GM21717 (cell line): ENCODE data around the gene UBR3.
"Not testable (repeated sequence)": the region's sequence is repeated elsewhere in the genome, so short reads cannot be mapped to it uniquely, and the experiment has no call there.

ENCODE experiments used
- ATAC-seq: cut with Tn5 transposase; IDR thresholded peaks from one replicate; pipeline ENCODE4 v1.9.1; 2021; ENCODE audit warnings: mild to moderate bottlenecking, moderate library complexity; ENCODE audit not compliant: unreplicated experiment

The UBR3 gene

DNA sequence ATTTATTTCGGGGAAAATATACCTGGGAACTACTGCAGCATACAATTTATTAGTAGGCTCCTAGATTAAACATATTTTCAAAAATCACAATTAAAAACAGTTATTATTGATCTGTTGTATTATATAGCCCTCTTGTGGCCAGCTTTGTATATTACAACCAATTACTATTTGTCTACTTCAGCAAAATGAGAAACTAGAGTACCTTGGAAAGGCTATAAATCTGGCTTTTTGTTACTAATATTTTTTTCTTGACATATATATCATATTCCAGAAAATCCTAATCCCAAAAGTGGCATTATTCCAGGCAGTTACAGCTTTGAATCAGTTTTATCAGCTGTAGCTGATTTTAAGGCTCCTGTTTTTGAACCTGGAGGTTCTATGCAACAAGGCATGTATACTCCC is 101.2 kb downstream of the UBR3 start:
- ATAC-seq: no peak

DNA sequence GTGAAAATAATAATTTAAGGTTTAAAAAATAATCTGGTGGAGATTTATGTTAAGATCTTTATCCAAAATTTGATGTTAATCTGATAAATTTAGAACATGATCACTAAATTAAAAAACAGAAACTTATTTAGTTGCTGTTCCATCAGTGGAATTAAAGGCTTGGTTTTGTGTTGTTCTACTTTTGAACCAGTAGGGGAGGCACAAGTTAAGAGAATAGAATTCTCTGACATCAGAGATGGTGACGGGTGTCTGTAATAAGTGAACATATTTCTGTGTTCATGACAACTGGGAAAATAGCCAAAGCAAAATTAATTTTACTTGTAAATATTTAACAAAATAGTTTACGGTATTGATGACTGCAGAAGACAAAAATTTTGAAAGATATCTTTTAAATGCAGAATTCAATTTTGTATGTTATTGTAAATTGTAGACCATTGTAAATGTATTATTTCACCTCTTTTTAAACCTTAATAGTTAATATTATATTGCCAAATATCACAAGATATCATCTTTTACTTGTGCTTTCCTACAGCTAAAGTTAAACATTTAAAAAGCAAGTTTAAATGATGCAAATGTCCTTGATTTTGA is 106.0 kb downstream of the UBR3 start:
- no peak for ATAC-seq

DNA sequence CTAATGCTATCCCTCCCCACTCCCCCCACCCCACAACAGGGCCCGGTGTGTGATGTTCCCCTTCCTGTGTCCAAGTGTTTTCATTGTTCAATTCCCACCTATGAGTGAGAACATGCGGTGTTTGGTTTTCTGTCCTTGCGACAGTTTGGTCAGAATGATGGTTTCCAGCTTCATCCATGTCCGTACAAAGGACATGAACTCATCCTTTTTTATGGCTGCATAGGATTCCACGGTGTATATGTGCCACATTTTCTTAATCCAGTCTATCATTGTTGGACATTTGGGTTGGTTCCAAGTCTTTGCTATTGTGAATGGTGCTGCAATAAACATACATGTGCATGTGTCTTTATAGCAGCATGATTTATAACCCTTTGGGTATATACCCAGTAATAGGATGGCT is 109.4 kb downstream of the UBR3 start:
- ATAC-seq: not testable (repeated sequence)

DNA sequence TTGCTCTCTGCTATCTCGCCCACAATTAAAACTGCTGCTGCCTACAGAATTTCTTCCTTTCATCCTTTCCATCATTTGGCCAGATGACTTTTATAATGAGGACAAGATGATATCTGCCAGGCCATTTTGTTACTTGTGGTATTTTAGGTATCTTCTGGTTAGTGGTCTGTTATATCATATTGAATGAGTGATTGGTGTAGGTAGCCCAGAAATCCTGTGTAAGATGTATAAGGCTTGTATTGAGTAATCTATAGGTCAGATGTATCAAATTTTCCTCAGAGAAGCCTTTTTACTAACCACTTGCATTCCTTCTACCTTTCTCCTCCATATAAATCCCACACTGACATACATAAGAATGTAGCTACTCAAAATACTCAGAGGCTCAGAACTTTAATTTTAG is 118.3 kb downstream of the UBR3 start:
- no peak for ATAC-seq

DNA sequence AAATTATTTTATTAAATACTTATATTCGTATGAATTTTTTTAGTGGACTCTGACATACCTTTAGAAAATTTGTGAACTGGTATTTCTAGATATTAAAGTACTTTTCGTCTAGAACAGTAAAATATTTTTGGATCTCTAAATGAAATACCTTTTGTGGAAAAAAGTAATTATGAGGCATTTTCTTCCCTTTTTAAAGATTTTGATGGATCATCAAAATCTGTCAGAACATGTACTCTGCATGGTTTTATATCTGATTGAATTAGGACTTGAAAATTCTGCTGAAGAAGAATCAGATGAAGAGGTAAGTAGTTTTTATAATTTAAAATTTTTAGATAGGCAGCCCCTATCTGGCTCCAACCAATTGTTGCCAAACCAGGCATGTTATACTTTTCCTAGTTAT is 118.8 kb downstream of the UBR3 start:
- no peak for ATAC-seq

DNA sequence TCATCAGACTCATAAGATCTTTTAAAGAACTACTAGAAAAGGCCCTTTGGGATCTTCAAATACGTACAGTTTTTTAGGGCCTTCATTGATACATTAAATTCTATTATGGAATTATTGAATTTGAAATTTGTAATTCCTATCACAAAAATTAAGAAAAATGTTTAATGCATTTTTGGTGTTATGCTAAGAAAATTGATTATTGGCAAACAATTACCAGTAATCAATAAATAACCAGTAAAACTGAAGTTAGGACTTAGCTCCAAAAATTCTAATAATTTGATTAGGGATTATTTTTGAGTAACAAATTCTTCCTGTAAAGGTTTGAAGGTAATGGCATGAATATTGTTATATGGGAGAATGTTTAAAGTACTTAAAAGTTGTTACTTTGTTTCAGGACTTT is 119.3 kb downstream of the UBR3 start:
- no peak for ATAC-seq

DNA sequence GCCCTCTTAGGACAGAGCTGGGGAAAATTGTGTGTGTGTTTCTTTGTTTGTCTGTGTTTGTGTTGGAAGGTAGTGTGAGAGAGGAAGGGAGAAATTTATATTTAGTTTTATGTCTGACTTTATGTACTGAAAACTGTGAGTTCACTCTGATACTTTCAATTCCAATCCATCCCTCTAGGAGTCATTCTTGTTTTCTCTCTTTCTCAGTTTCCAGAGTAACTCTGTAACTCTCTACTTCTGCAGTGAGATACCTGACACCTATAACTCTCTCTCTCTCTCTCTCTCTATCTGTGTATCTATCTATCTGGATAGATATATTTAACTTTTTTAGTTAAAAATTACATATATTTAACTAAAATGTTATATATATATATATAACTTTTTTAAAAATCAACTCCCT is 128.7 kb downstream of the UBR3 start:
- ATAC-seq: no peak

DNA sequence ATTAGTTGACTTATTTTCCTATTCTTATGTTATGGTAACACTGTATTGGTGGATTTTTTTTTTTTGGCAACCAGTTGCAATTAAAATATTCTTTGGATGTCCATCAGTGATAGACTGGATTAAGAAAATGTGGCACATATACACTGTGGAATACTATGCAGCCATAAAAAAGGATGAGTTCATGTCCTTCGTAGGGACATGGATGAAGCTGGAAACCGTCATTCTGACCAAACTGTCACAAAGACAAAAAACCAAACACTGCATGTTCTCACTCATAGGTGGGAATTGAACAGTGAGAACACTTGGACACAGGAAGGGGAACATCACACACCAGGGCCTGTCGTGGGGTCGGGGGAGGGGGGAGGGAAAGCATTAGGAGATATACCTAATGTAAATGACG is 130.0 kb downstream of the UBR3 start:
- ATAC-seq: not testable (repeated sequence)

DNA sequence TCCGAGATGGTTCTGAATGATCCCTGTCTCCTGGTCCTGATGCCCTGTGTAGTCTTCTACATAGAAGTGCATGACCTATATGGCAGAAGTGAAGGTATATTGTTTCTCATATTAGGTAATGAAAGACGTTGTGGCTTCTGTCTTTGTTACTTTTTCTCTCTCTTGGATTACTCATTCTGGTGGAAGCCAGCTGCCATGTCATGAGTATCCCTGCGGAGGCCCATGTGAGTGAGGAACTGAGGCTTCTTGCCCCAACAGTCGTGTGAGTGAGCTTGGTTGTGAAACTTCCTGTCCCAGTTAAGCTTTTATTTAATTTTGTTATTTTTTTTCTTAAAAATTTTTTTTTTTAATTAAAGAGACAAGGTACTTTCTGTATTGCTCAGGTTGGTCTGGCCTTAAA is 134.7 kb downstream of the UBR3 start:
- no peak for ATAC-seq

DNA sequence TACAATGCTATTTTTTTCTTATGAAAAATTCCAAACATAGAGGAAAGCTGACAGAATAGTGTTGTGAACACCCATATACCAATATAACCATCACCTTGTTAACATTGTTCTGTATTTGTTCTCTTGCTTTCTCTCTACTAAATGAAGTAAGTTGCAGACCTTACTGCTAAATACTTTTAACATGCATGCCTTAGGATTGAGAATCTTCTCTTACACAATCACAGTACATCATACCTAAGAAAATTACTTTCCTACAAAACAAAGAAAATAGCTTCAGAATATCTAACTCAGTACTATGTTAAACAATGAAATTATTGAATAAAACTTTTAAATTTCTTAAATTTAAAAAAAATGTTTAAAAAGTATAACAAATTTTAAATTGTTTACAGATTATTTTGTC is 136.5 kb downstream of the UBR3 start:
- no peak for ATAC-seq

DNA sequence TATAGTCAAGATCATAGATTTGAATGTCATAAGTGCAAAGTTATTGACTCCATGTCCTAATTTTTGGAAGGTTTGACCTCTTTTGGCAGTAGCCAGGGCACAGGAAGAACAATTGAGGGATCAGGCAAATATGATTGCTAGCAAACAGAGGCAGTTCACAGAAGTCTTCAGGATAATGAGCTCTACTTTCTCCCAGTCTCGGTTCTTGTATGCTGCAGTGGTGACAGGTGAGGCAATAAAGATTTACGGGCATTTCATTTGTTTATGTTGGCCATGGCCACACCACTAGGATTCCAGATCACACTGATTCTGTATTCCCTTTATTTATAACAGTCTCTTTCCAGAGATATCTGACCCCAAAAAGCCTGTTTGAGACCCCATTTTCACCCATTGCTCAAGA is 137.5 kb downstream of the UBR3 start:
- ATAC-seq: no peak

DNA sequence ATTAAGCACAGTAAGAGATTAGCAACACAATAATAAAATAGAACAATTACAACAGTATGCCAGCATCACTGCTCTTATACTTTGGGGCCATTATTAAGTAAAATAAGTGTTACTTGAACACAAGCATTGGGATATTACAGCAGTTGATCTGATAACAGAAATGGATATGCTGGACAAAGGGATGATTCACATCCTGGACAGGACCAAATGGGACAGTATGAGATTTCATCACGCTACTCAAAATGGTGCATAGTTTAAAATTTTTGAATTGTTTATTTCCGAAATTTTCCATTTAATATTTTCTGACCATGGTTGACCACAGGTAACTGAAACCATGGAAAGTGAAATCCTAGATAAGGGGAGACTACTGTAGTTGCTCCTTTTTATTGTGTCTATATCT is 138.2 kb downstream of the UBR3 start:
- no peak for ATAC-seq

DNA sequence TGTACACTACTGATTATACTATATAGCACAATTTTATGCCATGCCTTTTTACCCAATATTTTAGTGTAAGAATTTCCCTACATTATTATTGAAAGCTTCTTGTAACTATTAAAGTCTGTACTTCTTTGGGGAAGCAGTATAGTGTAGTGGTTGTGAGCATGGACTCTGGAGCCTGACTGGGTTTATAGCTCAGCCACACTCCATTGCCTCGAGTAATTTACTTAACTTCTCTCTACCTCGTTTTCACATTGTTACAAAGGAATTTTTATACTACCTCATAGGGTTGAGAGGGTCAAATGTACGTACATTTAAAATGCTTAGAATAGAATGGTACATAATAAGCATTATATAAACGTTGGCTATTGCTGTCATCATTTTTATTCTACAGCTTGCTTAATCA is 139.2 kb downstream of the UBR3 start:
- no peak for ATAC-seq

DNA sequence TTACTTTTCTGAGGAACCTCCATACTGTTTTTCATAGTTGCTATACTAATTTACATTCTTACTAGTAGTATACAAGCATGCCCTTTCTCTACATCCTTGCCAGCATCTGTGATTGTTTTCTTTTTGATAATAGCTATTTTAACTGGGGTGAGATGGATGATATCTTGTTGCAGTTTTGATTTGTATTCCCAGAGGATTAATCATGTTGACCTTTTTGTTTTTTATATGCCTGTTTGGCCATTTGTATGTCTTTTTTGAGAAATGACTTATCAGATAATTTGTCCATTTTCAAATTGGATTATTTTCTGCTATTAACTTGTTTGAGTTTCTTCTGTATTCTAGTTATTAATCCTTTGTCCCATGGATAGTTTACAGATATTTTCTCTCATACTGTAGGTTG is 141.5 kb downstream of the UBR3 start:
- no peak for ATAC-seq

DNA sequence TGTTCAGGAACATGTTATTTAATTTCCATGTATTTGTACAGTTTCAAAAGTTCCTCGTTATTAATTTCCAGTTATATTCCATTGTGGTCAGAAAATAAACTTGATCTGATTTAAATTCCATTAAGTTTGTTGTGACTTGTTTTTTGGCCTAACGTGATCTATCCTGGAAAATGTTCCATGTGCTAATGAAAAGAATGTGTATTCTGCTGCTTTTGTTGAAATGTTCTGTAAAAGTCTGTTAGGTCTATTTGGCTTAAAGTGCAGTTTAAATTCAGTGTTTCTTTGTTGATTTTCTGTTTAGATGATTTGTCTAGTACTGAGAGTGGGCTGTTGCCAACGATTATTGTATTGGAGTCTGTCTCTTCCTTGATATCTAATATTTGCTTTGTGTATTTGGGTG is 148.0 kb downstream of the UBR3 start:
- ATAC-seq: no peak

DNA sequence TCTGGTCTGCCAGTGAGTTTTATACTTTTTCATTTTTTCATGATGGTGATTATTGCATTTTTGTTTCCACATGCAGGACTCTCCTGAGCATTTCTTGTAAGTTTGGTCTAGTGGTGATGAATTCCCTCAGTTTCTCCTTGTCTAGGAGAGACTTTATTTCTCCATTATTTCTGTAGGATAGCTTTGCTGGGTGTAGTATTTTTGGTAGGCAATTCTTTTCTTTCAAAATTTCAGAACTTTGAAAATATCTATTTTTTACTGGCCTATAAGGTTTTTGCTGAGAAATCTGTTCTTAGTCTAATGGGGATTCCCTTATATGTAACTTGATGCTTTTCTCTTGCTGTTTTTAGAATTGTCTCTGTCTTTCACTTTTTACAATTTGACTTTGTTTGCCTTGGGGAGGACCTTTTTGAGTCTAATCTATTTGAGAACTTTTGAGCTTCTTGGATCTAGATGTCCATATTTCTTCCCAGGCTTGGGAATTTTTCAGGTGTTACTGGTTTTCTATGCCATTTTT is 149.1 kb downstream of the UBR3 start:
- ATAC-seq: no peak

DNA sequence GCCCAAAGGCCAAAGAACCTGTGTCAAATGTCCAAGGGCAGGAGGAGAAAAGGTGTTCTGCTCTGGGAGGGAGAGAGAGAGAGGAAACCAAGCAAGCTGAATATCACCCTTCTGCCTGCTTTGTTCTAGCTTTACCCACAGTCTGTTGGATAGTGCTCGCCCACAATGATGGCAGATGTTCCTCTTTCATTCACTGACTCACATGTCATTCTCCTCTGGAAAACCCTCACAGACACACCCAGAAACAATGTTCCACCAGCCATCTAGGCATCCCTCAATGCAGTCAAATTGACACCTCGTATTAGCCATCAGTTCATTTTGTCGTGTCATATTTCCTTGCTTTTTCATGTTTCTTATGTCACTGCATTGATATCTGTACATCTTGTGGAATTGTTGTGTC is 150.3 kb downstream of the UBR3 start:
- no peak for ATAC-seq

DNA sequence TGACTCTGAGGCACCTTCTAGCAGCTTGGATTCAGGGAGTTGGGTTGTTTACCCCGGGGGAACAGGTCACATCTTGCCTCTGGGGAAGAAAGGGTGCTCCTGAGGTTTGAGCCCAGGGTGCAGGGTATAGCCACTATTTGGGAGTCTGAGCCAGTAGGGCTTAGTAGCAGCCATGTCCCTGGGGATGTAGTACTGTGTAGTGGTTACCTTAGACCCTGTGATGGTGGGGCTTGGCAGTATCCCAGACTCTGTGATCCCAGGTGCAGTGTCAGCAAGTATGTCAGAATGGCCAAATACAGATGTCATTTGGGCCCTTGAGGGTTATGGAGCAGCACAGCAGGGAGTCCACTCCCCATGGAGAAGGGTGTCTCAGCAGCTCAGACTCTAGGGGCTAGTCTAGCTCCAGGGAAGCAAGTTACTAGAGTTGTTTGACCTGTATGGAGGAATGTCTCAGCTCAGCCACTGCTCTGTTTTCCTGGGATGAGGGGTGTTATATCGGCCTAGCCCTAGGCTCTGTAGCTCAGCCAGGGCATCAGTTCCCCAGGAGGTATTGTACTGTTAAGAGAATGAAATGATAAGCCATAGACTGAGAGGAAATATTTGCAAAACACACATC is 151.3 kb downstream of the UBR3 start:
- no peak for ATAC-seq

DNA sequence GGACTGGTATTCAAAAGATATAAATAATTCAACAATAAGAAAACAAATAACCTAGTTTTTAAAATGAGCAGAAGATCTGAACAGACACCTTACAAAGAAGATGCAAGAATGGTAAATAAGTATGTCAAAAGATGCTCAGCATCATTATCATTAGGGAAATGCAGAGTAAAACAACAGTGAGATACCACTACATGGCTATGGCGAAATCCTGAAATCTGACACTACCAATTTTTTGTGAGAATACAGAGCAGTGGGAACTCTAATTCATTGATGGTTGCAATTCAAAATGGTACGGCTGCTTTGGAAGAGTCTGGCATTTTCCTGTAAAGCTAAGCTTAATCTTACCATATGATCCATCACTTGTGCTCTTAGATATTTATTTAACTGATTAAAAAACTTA is 151.8 kb downstream of the UBR3 start:
- ATAC-seq: no peak

DNA sequence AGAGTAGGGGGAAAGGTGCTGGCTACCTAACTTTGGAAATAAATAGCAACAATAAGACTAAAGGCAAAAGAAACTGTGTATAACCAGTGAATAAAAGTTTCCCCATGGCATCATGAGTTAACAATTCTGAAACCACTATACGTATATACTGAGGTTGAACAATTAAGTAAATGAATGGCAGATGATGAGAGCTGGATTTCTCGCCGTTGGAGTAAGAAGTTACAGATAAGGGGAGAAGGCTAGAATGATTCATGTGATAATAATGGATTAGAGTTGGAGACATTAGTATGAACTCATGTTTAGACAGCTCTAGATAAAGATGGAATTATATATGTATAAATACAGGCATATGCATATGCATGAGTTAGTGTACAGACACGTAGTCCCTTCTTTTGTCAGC is 152.7 kb downstream of the UBR3 start:
- no peak for ATAC-seq

DNA sequence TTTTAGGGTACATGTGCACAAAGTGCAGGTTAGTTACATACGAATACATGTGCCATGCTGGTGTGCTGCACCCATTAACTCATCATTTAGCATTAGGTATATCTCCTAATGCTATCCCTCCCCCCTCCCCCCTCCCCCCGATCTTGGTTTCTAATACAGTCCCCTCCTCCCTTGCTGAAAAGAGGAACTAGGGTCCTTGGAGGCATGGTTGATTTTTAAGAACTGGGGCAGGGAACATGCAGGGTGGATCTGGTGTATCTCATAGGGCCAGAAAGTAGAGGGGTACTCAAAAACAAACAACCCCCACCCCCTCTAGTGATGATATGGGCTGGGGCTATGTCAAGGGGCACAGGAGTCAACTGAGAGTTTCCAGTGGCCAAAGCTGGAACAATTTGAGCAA is 153.4 kb downstream of the UBR3 start:
- ATAC-seq: no peak

DNA sequence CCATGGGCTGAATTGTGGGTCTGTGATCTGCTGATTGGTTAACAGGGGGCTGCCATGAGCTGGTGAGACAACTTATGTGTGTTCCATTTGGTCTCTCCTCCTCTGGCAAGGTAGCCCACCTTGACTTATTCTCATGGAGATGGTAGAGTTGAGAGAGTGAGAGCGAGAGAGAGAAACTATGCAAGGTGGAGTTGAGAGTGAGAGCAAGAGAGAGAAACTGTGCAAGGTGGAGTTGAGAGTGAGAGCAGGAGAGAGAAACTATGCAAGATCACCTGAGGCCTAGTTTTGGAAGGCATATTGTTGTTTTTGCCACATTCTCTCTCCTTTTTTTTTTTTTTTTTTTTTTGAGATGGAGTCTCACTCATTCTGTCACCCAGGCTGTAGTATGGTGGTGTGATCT is 155.7 kb downstream of the UBR3 start:
- no peak for ATAC-seq

DNA sequence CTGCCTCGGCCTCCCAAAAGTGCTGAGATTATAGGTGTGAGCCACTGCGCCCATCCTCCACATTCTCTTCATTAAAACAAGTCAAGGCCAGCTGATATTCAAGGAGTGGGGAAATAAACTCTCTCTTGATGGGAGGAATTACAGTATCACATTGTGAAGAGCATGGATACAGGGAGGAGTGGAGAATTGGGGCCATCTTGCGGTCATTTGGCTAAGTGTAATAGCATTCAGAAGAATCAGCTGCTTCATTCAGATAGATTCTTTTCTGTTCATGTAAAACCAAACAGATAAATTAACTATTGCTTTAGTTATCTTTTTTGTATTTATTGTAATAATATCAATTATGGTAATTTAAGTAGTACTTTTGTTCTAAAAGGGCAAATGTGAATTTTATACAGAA is 156.3 kb downstream of the UBR3 start:
- ATAC-seq: no peak
